ENCODE results near the gene MAST3. TPM values are rescaled to one million over a fixed set of nuclear protein-coding genes. Genes with fewer than 3 reads are reported as not detected.

Gene MAST3
- total RNA-seq, 1 donor from 2014 or later, result 48.6 TPM

DNA sequence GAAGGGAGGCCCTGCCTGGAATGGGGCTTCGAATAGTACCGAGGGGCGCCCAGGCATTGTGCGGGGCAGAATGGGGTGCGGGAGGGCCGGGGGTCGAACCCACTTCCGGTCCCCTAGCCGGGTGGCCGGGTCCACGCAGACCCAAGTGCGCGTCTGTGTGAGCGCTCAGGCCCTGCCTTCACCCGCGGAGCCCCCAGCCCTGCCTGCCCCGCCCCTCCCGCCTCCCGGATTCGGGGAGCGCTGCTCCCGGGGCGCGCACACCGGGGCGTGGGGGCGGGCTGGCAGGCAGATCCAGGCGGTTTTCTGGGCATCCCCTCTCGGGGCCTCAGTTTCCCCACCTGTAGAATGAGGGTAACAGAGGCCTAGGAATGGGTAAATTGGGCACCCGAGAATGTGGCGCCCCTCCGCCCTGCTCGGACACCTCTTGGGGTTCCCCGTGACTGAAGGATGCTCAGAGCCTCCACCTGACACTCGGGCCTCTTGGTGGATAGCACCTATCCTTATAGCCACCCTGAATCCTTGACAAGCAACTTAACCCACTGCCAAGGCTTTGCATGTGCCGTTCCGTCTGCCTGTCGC lies 56.1 kb downstream of the MAST3 start:
- peaks cover 21% of the 10 kb centered on the region for H3K36me3 Mint-ChIP-seq (ENCODE audit: low read depth)
- H3K9me3 Mint-ChIP-seq, result no peaks in the 10 kb centered on the region
- ChIA-PET POLR2A (interaction anchor here (0.9 to 1.2 kb wide), 2 partner anchors 15 to 49 kb away, joined by 3 to 7 read pairs; no protein-coding TSS in a partner anchor), CTCF (no interaction called here)
- H3K4me3 Mint-ChIP-seq, result peak overlapping the region; percentile 89
- DNase-seq (no peak), ATAC-seq (ENCODE audit: low read depth) (no peak)
- peak overlapping the region; percentile 56 for H3K27ac Mint-ChIP-seq
- intact Hi-C loops (cut with micrococcal nuclease), result loop anchor here (1.0 to 2.0 kb wide), 4 partner anchors 16 to 215 kb away; partner anchors contain the start of gene IFI30
- TF ChIP-seq, protein P1, sequence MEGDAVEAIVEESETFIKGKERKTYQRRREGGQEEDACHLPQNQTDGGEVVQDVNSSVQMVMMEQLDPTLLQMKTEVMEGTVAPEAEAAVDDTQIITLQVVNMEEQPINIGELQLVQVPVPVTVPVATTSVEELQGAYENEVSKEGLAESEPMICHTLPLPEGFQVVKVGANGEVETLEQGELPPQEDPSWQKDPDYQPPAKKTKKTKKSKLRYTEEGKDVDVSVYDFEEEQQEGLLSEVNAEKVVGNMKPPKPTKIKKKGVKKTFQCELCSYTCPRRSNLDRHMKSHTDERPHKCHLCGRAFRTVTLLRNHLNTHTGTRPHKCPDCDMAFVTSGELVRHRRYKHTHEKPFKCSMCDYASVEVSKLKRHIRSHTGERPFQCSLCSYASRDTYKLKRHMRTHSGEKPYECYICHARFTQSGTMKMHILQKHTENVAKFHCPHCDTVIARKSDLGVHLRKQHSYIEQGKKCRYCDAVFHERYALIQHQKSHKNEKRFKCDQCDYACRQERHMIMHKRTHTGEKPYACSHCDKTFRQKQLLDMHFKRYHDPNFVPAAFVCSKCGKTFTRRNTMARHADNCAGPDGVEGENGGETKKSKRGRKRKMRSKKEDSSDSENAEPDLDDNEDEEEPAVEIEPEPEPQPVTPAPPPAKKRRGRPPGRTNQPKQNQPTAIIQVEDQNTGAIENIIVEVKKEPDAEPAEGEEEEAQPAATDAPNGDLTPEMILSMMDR (IDR thresholded peaks at IDR 0.05), result no peak
- H3K4me1 Mint-ChIP-seq, result peaks cover 22% of the 10 kb centered on the region
- no peaks in the 10 kb centered on the region for H3K27me3 Mint-ChIP-seq

DNA sequence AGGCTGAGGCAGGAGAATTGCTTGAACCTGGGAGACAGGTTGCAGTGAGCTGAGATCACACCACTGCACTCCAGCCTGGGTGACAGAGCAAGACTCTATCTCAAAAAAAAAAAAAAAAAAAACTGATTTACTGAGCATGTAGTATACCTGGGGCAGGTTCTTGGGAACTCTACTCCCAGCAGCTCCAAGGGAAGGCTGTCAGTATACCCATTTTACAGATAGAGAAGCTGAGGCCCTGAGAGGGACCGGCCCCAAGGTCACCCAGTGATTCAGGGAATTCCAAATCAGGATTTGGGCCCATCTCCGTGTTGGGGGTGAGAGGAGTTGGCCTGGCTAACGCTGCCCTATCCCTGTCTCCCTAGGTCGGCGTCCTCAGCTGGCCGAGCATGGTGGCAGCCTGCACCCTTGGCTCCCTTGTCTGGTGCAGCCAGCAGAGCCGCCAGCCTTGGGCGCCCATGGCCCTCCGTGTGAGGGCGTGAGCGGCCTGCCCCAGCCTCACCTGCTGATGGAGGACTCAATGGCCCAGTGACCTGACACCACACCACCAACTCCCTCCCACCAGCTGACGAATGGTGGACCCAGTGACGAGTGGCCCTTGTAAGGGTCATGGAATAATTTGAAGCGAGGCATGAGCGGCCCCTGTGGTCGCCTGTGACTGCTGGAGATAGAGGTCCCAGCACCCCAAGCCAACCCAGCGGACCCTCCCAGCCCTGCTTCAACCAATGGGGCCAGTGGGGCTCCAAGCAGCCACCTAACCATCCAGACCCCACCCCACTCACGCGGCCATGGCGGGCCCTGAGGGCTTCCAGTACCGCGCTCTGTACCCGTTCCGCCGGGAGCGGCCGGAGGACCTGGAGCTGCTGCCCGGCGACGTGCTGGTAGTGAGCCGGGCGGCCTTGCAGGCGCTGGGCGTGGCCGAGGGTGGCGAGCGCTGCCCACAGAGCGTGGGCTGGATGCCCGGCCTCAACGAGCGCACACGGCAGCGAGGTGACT lies 57.8 kb downstream of the MAST3 start:
- ATAC-seq (ENCODE audit: low read depth), result no peak
- no peak for DNase-seq
- ChIA-PET CTCF (no interaction called here), POLR2A (interaction anchor here (0.6 to 1.5 kb wide), 10 partner anchors 12 to 998 kb away, joined by 3 to 8 read pairs (median 4); partner anchors contain the start of gene ARRDC2)
- Mint-ChIP-seq H3K9me3 (no peaks in the 10 kb centered on the region), H3K27me3 (no peaks in the 10 kb centered on the region), H3K27ac (no peak overlapping the region), H3K4me3 (no peak overlapping the region), H3K4me1 (peaks cover 25% of the 10 kb centered on the region), H3K36me3 (ENCODE audit: low read depth) (peaks cover 14% of the 10 kb centered on the region)
- TF ChIP-seq, protein P1 (IDR thresholded peaks at IDR 0.05), result no peak
- intact Hi-C loops (cut with micrococcal nuclease), result no loop called here

DNA sequence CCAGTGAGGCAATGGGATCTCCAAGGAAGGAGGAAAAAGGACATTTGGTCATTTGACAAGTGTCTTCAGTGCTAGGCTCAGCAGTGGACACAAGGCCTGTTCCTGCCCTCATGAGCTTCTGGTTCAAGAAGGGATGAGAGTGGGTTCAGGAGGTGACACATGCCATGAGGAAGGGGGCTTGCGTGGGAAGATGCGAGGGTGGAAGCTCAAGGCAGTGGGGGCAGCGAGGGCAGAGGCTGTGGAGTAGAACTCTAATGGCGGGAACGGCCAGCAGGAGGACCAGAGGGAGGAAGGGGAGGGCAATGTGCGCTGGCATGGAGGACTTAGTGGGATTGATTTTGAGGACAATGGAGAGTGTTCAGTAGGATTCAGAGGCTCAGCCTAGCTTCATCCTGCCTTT lies 58.7 kb downstream of the MAST3 start:
- Mint-ChIP-seq H3K9me3 (no peaks in the 10 kb centered on the region), H3K27ac (no peak overlapping the region), H3K4me1 (peaks cover 29% of the 10 kb centered on the region), H3K4me3 (no peak overlapping the region), H3K36me3 (ENCODE audit: low read depth) (peaks cover 12% of the 10 kb centered on the region), H3K27me3 (no peaks in the 10 kb centered on the region)
- ChIA-PET CTCF (no interaction called here), POLR2A (no interaction called here)
- ATAC-seq (ENCODE audit: low read depth), result no peak
- intact Hi-C loops (cut with micrococcal nuclease), result no loop called here
- TF ChIP-seq, protein P1 (IDR thresholded peaks at IDR 0.05), result no peak
- no peak for DNase-seq

DNA sequence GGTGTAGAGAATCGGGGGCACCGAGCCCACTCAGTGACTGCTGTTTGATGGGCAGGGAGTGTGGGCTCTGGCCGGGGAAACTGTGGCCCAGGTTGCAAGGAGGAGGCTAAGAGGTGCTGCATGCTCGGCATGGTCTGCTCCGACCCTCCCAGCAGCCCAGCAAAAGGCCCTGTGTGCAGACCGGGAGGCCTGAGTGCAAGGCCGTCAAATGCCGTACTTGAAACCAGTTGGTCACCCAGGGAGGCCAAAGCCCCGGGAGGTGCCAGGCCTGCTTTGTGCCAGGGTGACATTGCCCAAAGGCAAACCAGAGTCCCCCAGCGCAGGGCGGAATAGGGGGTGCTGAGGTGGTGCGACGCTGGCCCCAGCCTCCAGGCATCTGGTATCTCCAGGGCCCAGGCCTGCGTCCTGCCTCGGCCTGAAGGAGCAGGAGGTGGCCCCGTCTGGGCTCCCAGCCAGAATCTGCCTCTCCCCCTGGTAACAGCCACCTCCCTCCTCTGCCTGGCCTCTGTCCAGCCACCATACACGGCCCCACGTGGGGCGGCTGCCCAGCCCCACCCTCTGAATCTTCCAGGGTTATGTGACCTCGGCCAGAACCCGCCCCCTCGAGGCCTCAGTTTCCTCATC lies 59.4 kb downstream of the MAST3 start:
- Mint-ChIP-seq H3K36me3 (ENCODE audit: low read depth) (peaks cover 12% of the 10 kb centered on the region), H3K27ac (no peak overlapping the region), H3K4me1 (peaks cover 28% of the 10 kb centered on the region), H3K4me3 (no peak overlapping the region), H3K27me3 (no peaks in the 10 kb centered on the region), H3K9me3 (no peaks in the 10 kb centered on the region)
- TF ChIP-seq, protein P1 (IDR thresholded peaks at IDR 0.05), result no peak
- DNase-seq, result no peak
- ChIA-PET CTCF (no interaction called here), POLR2A (interaction anchor here (1.3 kb wide), 1 partner anchor 34 kb away, joined by 8 read pairs; no protein-coding TSS in a partner anchor)
- intact Hi-C loops (cut with micrococcal nuclease), result no loop called here
- ATAC-seq (ENCODE audit: low read depth), result no peak

Measured in activated B cell treated with CpG ODN at 0.5 μM for 24 hours (primary cell).